HL-60/S4 treated with retinoic acid at 250 ng/mL for 4 days and 3 days (cell line): ENCODE measurements around the gene PHC3.
"Not testable (repeated sequence)": the region's sequence is repeated elsewhere in the genome, so short reads cannot be mapped to it uniquely, and the experiment has no call there.

Experiments
- in situ Hi-C: fragments of 300-500 bp; cut with MboI; formaldehyde crosslinking; loops from 2 replicates; pipeline ENCODE4 v1.7.0; 2022; ENCODE audit warnings: low sequenced_read_pairs

The PHC3 gene, protein sequence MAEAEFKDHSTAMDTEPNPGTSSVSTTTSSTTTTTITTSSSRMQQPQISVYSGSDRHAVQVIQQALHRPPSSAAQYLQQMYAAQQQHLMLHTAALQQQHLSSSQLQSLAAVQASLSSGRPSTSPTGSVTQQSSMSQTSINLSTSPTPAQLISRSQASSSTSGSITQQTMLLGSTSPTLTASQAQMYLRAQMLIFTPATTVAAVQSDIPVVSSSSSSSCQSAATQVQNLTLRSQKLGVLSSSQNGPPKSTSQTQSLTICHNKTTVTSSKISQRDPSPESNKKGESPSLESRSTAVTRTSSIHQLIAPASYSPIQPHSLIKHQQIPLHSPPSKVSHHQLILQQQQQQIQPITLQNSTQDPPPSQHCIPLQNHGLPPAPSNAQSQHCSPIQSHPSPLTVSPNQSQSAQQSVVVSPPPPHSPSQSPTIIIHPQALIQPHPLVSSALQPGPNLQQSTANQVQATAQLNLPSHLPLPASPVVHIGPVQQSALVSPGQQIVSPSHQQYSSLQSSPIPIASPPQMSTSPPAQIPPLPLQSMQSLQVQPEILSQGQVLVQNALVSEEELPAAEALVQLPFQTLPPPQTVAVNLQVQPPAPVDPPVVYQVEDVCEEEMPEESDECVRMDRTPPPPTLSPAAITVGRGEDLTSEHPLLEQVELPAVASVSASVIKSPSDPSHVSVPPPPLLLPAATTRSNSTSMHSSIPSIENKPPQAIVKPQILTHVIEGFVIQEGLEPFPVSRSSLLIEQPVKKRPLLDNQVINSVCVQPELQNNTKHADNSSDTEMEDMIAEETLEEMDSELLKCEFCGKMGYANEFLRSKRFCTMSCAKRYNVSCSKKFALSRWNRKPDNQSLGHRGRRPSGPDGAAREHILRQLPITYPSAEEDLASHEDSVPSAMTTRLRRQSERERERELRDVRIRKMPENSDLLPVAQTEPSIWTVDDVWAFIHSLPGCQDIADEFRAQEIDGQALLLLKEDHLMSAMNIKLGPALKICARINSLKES

DNA sequence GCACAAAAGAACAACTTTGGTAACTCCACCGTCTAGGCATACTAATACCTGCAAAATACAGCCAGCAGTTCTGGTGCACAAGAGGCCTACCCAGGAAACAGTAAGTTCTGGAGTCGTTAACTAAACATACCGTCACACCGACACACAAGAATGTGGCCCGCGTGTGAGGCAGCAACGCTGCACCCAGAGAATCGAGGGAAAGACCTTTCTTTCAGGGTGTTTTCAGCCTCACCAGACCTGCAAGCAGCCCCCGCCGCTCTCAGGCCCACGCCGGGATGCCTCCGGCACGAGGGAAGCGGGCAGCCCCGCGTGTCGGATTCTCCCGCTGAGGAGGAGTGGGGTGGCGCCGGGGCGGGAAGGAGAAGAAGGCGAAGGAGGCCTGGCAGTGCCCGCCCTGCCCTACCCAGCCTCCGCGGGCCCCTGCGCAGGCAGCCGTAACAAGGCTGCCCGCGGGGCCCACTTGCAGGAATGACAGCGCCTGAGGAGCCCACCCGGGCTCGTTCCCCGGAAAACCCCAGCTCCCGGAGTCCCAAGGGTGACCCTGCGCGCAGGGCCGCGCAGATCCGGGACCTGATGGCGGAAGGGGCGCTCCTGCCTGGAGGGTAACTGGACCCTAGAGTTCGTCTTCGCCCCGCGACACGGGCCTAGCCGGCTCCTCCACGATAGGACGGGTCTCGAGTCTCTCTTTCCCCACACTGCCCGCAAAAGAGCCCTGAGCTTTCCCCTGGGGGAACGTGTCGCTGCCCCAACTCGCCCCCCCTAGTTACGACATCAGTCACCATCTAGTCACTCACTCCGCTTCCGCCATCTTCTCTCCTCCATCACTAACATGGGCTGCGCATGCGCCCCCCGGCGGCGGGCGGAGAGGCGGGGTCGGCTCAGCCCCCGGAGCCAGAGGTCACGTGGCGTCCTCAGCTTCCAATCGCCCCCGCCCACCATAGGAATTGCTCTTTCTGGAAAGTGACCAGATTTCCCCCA, at the start of gene PHC3:
PHC3 (minus strand) TSS at position 826 of the 978 bp plus-strand sequence; CDS start at position 808, 18 bp downstream.
- in situ Hi-C loops = no loop called here

DNA sequence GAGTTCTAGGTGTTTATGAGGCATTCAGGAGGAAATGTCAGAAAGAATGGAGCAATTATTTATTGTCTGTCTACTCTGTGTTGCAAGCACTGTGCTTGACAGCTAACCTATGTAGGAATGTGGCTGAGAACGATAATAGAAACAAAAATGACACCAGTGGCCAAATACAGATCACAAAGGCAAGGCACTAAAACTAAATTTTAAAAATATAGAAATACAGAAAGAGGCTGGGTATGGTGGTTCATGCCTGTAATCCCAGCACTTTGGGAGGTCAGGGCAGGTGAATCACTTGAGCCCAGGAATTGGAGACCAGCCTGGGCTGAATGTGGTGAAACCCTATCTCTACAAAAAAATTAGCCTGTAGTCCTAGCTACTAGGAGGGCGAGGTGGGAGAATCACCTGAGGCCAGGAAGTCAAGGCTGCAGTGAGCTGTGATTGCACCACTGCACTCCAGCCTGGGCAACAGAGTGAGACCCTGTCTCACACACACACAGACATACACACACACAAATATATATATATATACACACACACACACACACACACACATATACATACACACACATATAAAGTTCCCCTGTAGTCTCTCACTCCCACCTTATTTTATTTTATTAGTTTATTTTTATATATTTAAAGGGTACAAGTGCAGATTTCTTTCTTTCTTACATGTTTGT, 46.7 kb upstream of the PHC3 start:
- in situ Hi-C loops = no loop called here

DNA sequence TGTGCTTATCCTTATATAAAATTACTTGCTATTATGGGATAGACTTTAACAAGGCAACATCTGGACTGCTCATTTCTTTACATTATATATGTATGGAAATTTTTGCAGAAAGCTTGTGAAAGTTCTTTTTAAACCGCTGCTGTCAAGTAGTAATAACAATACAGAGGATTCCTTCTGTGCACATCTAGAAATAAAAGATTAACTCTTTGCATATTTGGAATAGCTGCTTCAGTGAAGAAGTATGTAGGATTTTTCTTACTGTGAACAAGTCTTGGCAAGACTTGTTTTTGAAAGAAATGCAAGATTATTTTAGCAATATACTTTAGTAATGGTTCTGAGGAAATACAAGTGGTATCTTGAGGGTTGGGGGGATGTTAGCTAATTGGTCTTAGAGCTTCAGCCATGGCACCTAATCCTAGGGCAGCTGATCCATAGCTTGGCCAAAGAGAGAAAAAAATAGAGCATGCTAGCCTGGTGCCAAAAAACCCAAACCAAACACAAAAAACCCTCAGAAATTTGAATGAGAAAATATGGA, 45.0 kb upstream of the PHC3 start:
- in situ Hi-C loops = no loop called here

DNA sequence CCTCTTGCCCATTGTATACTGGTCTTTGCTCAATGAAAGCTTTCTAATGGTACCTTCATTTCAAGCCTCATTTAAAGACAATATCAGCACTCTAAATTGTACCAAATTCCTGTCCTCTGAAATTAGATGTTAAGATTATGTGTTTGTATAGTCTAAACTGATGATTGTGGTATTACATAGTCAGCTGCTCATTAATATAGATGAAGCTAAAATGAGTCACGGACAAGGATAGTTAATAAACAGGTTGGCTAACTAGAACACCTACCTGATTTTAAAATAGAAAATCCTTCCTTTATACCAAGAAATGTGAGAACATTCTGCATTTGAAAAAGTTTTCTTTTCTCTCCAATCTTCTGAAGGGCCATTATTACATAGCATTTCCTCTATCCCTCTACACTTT, 43.6 kb upstream of the PHC3 start:
- in situ Hi-C loops = no loop called here

DNA sequence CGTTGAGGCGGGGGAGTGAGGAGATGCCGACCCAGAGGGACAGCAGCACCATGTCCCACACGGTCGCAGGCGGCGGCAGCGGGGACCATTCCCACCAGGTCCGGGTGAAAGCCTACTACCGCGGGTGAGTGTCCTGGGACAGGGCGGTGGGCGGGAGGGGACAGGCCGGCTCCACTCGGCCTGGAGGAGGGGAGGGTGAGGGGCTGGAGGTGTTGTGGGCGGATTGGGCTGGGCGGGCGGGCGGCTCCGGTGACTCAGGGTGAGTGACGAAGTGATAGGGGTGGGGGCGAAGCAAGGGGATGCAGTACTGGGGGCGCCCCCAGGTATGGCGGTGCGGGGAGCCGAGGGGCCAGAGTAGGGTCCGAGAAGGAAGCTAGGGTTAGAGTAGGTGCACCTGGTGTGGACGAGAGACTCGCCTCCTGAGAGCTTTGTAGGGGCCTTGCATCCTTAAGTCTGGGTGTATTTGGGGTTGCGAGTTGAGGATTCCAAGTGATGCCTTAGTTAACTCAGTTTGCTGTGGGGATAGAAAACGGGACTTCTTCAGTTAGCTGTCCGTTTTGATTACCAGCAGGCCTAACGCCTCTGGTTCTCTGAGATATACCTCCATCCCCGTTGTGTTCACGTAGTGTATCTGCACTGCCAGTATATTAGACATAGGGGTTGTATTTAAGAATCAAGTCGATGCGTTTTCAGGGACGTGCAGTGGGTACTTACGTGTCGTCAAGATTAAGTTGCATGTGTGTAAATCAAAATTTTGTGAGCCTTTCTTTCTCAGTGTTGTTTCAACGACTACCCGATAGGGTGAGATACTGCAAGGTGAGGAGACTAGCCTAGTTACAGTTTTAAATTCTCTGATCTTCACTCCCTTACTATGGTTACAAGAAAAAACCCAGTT, 41.4 kb upstream of the PHC3 start:
- in situ Hi-C loops = no loop called here

DNA sequence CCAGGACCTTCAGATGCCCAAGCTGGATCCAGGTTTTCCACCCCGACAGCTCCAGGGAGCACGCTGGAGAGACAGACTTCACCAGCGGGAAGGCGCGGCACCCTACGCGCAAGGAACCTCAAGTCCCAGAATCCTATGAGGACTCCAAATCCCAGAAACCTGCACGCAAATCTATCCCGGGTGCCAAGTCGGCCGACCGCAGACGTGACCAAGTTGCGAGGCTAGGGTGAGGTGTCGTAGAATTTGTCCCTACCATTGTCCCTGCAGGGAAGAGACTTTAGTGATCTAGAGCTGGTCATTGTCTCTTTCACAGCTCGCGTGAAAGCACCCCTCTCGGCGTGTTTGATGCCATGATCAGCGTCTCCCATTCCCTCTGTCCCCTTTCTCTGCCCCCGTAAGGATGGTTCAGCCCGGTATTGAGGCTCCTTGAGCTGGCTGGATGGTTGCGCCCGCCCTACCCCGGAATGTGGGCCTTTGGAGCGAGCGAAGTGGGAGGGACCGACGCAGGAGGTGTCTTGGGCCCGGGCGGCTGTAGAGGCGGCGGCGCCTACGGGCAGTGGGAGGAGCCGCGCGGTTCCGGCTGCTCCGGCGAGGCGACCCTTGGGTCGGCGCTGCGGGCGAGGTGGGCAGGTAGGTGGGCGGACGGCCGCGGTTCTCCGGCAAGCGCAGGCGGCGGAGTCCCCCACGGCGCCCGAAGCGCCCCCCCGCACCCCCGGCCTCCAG, 40.6 kb upstream of the PHC3 start, which contains the start of gene PRKCI:
PRKCI (plus strand) TSS at position 501 of the 723 bp plus-strand sequence. CDS start 246 bp downstream, outside the sequence.
- in situ Hi-C loops = no loop called here

DNA sequence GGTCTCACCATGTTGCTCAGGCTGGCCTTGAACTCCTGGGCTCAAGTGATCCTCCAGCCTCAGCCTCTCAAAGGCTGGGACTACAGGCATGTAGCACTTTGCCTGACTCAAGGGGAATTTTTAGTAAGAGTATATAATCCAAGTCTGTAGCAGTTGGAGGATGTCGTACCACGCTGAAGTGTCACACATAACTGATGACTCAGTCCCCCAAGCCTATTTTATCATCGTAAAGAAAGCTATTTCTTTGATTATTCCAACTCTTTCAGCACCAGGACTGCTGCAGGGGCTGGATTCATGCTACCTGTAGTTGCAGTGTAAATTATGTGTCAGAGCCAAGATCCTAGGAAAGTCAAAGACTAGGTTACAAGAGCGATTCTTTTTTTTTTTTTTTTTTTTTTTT, 39.3 kb upstream of the PHC3 start:
- in situ Hi-C loops = no loop called here

DNA sequence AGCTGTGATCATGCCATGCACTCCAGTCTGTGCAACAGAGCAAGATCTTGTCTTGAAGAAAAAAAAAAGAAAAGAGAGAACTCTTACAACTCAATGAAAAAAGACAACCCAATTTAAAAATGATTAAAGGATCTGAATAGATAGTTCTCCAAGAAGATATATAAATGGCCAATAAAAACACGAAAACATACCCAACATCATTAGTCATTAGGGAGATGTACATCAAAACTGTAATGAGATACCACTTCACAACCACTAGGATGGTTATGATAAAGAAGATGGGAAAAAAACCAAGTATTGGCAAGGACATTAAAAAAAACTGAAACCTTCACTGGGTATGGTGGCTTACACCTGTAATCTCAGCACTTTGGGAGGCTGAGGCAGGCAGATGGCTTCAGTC, 38.3 kb upstream of the PHC3 start:
- in situ Hi-C loops = no loop called here

DNA sequence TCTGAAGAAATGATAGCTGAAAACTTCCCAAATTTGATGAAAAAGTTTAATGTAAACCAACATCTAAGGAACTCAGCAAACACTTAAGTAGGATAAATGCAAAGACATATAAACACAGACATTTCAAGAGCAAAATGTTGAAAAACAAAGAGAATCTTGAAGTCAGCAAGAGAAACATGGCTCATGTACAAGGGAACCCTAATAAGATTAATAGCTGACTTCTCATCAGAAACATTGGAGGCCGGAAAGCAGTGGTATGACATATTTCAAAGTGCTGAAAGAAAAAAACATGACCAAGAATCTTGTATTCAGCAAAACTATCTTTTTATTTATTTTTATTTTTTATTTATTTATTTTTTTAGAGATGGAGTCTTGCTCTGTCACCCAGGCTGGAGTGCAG, 30.1 kb upstream of the PHC3 start:
- in situ Hi-C loops = no loop called here

DNA sequence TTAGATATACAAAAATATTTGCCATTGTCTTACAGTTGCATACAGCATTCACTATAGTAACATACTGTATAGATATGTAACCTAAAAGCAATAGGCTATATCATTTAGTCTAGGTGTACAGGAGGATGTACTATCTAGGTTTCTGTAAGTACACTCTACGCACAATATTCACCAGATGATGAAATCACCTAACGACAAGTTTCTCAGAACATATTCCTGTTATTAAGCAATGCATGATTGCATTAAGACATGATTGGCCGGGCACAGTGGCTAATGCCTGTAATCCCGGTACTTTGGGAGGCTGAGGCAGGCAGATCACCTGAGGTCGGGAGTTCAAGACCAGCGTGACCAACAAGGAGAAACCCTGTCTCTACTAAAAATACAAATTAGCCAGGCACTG, 26.2 kb upstream of the PHC3 start:
- in situ Hi-C loops = no loop called here

DNA sequence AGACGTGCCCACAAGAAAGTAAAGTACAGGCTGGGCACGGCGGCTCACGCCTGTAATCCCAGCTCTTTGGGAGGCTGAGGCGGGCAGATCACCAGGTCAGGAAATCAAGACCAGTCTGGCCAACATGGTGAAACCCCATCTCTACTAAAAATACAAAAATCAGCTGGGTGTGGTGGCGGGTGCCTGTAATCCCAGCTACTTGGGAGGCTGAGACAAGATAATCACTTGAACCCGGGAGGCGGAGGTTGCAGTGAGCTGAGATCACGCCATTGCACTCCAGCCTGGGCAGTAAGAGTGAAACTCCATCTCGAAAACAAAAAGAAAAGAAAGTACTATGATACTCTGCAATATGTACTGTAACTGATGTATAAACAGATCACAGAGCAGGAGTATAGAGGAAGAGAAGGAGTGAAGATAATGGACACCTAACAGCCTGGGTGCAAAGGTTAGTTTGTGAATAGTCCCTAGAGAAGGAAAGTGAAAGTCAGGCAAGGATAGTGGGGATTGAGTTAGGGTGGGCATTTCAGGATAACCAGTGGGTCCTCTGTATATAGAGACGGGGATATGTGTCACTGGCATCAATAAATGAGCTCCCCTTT, 24.7 kb upstream of the PHC3 start:
- in situ Hi-C loops = not testable (repeated sequence)

DNA sequence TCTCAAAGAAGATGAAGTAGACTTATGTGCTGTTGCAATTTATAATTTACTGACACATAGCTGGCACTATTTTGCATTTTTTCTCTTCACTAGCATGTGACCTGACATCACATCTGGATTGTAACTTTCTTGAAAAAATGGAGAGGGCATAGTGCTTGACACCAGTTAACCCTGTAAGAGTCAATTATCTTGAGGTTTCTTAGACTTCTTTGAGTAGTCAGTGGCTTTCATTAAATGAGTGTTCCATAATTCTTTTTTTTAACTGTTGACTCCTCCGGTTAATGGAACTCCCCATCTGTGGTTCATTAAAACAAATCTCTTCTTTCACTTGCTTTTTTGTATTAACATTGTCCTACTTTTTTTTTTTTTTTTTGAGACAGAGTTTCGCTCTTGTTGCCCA, 23.8 kb upstream of the PHC3 start:
- in situ Hi-C loops = no loop called here

DNA sequence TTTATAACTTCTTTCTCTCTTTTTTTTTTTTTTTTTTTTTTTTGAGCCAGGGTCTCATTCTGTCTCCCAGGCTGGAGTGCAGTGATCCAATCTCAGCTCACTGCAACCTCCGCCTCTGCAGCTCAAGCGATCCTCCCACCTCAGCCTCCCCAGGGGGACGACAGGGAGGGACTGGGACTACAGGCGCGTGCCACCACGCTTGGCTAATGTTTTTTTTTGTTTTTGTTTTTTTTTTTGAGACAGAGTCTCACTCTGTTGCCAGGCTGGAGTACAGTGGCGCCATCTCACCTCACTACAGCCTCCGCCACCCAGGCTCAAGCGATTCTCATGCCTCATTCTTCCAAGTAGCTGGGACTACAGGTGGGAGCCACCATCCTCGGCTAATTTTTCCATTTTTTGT, 23.0 kb upstream of the PHC3 start:
- in situ Hi-C loops = no loop called here

DNA sequence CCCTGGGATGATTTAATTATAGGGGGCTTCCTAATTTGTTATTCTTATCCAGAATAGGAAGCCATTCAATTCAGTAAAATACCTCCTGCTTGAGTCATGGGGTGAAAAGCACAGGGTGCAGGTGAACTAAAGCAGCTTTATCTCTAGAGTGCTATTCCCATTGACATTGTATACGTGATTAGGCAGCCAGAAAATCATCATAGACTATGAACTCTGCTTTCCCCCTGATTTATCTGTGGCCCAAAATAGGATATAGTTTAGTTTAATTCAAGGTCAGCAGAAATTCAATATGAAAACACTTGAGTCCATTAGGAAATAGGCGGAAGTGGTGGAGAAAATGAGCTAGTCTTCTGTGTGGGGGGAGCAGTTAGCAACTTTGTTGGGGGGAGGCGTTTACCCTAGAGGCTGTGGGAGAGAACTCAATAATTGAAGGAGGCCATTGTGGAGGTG, 22.5 kb upstream of the PHC3 start:
- in situ Hi-C loops = no loop called here

DNA sequence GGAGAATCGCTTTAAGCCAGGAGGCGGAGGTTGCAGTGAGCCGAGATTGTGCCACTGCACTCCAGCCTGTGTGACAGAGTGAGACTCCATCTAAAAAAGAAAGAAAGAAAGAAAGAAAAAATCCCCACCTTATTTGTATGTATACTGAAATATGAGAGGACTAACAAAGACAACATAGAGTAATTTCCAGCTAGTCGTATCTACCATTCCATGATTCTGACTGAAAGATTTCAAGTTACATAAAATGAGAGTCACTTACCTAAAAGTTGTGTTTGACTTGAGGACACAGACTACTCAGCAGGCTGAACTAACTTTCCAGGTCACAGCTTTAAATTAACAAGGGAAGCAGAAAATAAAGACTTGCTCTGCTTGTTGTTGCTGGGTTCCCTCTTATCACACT, 21.9 kb upstream of the PHC3 start:
- in situ Hi-C loops = no loop called here

DNA sequence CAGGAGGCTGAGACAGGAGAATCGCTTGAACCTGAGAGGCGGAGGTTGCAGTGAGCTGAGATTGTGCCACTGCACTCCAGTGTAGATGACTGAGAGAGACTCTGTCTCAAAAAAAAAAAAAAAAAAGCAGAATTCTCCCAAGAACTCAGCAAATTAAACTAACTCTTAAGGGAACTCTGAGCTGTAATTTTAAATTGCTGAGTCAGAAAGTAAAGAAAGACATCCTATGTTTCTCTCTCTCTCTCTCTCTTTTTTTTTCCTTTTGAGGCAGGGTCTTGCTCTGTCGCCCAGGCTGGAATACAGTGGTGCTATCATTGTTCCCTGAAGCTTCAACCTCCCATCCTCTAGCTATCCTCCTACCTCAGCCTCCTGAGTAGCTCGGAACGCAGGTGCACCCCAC, 20.0 kb upstream of the PHC3 start:
- in situ Hi-C loops = no loop called here

DNA sequence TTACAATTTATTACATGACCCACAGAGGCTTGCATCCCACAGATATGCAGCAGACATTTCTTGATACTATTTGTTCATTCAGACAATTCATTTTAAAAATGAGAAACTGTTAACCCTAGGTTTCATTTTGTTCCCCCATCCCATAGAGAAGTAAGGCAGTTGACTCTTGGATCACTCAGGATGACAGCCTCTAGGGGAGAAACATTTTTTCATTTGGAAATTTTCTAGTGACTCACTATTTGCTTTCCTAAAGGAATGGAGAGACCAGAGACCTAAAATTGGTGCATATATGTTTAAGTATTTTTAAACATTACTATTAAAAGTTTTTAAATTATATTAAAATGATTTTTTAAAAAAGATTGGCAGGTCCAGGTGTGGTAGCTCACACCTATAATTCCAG, 19.5 kb upstream of the PHC3 start:
- in situ Hi-C loops = no loop called here

DNA sequence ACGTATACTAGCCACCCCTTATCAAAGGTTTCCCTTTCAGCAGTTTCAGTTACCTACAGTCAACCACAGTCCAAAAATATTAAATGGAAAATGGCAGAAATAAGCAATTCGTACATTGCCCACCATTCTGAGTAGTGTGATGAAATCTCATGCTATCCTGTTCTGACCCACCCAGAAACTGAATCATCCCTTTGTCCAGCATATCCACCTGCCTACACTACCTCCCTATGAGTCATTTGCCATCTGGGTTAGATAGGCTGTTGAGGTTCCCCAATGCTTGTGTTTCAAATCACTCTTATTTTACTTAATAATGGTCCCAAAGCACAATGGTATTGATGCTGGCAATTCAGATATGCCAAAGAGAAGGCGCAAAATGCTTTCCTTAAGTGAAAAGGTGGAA, 15.3 kb upstream of the PHC3 start:
- in situ Hi-C loops = no loop called here
